GM19397 (cell line): Measurements from ENCODE around the gene G6PD.
"Not testable (repeated sequence)": the region's sequence is repeated elsewhere in the genome, so short reads cannot be mapped to it uniquely, and the experiment has no call there.

ENCODE experiments used
- ATAC-seq: cut with Tn5 transposase; IDR thresholded peaks from one replicate; pipeline ENCODE4 v1.9.1; 2021; ENCODE audit warnings: mild to moderate bottlenecking, moderate library complexity; ENCODE audit not compliant: unreplicated experiment

G6PD gene

DNA sequence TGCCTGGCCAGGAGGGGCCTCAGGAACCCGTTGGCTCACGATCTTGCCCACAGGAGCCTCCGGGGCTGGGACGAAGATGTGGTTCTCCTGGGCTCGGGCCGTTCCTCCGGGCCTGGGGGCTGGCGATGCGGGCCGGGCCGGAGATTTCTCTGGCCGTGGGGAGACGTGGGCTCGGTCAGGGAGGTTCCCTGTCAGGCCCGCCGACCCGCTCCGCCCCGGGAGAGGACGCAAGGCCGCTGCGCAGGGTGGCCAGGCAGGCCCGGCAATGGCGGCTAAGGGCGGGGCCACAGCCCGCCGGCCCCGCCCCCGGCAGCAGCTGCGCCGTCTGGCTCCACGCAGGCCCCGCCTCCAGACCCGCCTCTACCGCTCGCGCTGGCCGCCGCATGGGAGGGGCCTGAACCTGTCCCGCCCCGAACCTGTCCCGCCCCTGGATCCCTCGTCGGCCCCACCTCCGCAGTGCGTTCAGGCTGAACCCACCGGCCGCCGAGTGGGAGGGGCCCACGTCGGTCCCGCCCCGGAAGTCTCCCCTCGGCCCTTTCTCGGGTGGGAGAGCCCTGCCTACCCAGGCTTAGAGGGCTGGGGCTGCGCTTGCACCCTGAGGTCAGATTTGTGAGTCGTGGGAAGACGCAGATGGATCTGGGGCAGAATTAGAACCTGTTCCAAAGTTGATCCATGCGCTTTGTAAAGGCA, 30.5 kb downstream of the G6PD start, which contains the start of gene FAM3A:
TSS of gene FAM3A (minus strand) at position 267 of the 690 bp plus-strand sequence. CDS start 460 bp downstream, outside the sequence.
- ATAC-seq = peak; percentile 93

DNA sequence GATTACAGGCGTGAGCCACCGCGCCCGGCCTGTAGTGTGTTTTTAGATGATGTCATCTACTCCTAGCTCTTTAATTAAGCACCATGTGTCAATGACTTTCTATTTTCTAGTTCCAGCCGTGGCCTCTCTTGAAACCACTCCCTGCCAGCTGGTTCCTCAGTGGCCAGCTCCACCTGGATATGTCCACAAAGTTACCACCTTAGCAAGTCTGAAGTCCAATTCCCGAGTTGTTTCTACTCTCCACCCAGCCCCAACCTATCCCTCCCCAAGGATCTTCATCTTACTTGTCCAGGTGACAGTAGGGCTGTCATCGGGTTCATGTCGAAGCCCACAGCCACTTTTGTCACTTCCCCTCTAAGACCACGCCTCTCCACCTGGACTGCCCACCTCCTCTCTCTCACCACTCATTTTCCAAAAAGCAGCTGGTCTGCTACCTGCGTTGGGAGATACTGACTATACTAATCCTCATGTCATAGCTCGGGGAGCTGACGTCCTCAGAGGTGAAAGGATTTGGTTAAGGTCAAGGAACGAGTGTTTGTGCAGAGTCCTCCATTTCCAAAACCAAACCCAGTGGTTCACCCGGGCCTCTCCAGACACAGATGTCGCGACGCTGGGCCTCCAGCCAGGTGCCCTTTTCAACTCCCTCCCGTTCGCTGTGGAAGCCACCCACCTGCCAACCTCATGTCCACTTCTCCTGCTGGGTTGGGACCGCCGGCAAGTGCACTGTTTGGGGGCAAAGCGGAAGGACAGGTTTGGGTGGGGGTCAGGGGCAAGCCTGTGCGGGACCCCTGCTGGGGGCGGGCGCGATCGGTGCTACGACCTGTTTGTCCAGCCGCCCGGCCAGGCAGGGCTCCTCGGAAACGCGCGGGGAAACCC, 31.3 kb downstream of the G6PD start:
- peak; percentile 2 for ATAC-seq

DNA sequence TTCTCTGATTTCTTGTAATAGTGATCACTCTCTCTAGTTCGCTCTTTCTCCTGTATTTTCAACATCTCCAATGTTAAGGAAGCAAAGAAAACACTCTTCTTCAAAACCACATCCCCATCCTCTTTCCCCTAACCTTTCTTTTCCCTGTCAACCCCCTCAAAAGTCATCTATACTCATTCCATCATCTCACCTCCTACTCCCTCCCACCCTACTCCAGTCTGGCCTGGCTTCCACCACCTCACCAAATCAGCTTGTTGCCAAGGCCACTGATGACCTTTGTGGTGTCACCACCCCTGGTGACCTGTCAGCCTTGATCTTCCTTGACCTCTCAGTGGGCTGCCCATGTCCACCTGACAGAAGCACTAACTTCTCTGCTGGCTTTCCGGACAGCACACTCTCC, 32.9 kb downstream of the G6PD start:
- ATAC-seq = no peak

DNA sequence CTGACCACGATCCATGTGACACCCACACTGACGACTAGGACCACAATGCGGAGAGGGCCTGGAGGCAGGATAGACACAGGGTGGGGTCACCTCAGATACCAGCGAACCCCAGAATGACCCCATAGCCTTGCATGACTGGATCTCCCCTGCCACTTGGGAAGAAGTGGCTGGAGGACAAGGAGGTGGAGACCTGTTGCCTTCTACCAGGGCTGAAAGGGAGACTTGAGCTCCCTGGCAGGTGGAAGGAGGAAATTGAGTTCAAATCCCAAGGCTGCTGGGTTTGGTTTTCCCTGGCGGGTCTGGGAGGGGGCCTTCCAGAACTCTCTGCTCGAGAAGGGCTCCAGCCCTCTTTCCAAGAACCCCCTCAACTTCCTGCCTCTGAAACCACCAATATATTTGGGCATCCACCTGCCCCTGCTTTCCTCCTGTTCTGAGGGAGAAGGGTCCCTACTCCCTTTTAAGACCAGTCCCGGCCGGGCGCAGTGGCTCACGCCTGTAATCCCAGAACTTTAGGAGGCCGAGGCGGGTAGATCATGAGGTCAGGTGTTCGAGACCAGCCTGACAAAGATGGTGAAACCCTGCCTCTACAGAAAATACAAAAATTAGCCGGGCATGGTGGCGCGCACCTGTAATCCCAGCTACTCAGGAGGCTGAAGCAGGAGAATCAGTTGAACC, 33.6 kb downstream of the G6PD start:
- no peak for ATAC-seq

DNA sequence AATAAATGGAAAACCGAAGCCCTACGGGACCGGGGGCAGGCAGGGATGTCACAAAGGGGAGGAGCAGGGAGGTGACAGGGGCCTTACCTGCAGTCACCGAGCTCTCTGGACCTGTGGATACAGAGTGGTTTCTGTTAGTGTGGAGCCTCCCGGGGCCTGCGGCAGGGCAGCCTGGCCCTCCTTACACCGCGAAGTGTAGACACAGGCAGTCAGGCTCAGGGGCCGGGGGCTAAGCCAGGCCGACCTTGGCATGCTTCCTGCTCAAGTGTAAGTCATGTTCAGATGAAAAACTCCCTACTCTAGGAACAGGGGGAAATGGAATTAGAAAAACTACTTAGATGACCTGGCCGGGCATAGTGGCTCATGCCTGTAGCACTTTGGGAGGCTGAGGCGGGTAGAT, 34.9 kb downstream of the G6PD start:
- ATAC-seq = no peak

- no peak for ATAC-seq
These were observed 37.2 kb downstream of the G6PD start for GRCh38 chrX:154509455-154509854.

DNA sequence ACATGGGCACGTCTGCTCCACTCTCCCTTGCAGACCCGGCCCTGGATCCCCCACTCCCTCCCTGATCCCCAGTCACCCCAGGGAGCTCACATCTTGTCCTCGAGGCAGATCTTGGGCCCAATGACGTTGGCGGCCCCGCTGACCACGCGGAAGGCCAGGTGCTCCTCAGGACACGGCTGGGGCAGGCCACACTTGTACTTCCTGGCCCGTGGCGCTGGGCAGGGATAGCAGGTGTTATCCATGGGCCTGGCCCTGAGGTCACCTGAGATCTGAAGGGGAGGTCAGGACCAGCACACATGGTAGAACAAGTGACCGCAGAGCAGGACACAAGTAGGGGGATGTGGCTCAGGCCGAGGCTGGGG, 38.3 kb downstream of the G6PD start:
- ATAC-seq = no peak

DNA sequence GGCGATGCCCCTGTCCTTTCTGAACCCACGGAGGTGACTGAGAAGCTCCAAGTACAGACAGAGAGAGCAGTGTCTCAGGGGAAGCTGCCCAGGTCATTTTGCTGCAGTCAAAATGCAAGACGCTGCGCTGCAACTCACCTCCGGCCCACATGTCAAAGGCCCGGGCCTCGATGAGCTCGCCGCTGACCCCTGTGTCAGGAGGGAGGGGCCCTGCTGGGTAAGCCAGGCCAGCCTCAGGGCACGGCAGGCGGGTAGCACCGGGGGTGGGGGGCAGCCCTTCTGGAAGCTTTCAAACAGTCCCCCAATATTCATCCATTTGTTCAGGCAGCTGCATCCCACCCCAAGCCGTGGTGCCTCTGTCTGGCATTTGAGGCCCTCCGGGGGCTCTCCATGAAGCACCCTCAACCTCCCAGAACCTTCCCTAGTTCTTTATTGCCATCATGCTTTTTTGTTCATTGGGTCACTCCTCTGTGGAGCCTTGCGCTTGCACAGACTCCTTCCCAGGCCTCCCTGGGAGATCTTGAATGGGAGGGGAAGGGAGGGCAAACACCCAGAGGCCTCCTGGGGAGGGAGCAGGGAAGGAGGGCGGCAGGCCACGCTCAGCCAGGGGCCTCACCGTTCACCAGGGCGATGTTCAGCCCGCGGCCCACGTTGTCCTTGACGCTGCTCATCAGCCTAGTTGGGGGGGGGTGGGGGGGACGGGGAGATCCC, 38.8 kb downstream of the G6PD start:
- no peak for ATAC-seq

GRCh38 chrX:154506483-154507332, 39.9 kb downstream of the G6PD start:
- no peak for ATAC-seq

DNA sequence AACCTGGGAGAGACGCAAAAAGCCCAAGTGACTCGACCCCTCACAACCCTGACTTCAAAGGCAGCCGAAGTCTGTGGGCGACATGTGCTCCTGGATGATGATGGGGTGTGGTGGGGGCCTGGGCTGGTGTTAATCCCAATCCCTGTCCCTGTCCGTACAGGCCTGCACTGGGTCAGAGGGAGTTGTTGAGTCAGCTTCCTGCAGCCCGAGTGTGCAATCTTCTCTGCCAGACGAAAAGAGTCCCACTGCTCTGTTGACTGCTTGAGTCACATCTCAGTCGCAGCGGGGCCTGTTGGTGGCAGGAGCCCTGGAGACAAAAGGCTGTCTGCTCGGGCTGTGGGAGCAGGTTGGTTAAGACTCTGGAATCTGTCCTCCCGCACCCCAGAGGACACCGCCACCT, 40.9 kb downstream of the G6PD start:
- ATAC-seq = no peak

GRCh38 chrX:154502989-154503388, 43.7 kb downstream of the G6PD start:
- ATAC-seq = no peak

DNA sequence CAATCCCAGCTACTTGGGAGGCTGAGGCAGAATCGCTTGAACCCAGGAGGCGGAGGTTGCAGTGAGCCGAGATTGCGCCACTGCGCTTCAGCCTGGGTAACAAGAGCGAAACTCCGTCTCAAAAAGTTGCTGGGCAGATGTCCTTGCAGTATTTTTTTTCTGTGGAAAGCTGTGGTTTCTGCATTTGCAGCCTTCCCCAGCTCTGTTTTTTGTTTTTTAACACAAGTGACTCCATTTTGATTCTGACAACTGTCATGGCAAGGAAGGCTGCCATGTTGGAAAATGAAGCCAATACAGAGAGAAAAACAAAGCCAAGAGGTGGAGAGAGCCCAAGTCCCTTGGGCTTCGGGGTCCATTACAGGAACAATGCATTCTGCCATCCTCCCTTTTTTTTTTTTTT, 44.5 kb downstream of the G6PD start:
- no peak for ATAC-seq

GRCh38 chrX:154501423-154501822, 45.2 kb downstream of the G6PD start:
- not testable (repeated sequence) for ATAC-seq

- not testable (repeated sequence) for ATAC-seq
These were observed 50.0 kb downstream of the G6PD start for GRCh38 chrX:154496591-154497137.

GRCh38 chrX:154495472-154495922, 51.1 kb downstream of the G6PD start:
- ATAC-seq = no peak

GRCh38 chrX:154494715-154495114, 51.9 kb downstream of the G6PD start:
- ATAC-seq = no peak

DNA sequence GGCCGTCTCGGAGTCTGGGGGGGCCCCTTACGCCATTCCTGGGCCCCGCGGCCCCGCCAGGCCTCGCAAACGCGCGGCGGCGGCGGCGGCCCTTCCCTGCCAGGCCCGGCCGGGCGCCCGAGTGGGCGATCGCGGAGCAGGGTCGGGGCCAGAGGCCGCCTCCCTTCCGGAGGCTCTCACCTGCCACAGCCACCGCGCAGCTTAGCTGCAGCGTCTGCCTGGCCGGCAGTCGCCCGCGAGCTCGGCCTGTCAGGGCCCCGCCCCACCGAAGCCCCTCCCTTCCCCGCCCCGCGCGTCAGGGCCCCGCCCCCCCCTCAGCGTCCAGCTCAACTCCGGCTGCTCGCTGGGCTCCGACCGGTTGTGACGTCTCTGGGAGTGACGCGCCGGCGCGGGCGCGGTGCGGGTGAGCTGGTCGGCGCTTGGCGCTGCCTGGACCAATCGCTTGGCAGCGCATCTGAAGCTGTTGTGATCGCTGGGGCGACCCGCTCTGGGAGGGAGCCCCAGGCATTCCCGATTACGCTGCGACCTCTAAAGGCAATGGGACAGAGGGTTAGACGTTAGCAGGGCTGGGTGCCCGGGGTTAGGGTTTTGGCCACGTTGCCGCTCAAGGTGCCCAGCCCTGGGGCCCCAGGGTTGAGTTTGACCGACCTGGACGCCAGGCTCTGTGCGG, 56.1 kb downstream of the G6PD start, which contains the start of gene SLC10A3:
TSS of gene SLC10A3 (minus strand) at position 216 of the 670 bp plus-strand sequence. CDS start 1,689 bp downstream, outside the sequence.
- ATAC-seq = peak; percentile 73

- ATAC-seq = peak; percentile 24
These were observed 56.6 kb downstream of the G6PD start for GRCh38 chrX:154490021-154490413.

DNA sequence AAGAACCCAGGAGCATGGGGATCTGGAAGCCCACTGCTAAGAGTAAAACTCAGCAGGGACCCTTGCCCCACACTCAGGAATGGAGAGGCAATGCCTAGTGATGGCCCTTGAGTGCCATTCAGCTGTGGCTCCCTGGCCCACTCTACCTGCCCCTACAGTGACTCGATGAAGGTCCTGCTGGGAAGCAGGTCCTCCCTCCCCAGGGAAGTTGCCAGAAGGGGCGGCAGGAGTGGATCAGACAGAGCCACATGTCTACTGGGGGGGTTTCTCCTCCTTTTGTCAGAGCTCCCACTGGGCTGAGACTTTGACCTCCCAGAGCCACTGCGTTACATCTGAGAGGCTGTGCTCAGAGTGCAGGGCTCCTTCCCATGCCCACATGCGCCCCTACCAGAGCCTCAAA, 57.5 kb downstream of the G6PD start:
- ATAC-seq = no peak
